GM12878 (cell line): ENCODE results near the gene SLC5A2. TPM values are rescaled to one million over a fixed set of nuclear protein-coding genes. Genes with fewer than 3 reads are reported as not detected.

Experiments used
- ATAC-seq: fragments of 200-7000 bp; cut with Tn5 transposase; 3 replicates; pipeline ENCODE4 v1.9.1; 2020; ENCODE audit warnings: mild to moderate bottlenecking, moderate library complexity
- BruUV-seq: library from RNA; stranded (reverse); fragments of 400-500 nt; replicated peaks from 2 replicates; lab custom pipeline; 2021; lab: Mats Ljungman, UMichigan
- CTCF ChIA-PET: fragments of 300-600 bp; sonication (Branson Sonifier 250); formaldehyde crosslinking; extraction: SDS; loops from one replicate; lab custom pipeline; 2021; ENCODE audit warnings: inconsistent platforms; lab: Yijun Ruan, JAX
- POLR2A ChIA-PET: fragments of 350-600 bp; formaldehyde crosslinking; extraction: SDS; loops from one replicate; lab custom pipeline; 2021; ENCODE audit warnings: inconsistent platforms; lab: Charles Lee
- RAD21 ChIA-PET: fragments of 300-600 bp; sonication (Branson Sonifier 250); formaldehyde crosslinking; loops from one replicate; lab custom pipeline; 2023; ENCODE audit warnings: antibody characterized with exemption; ENCODE audit not compliant: unreplicated experiment; lab: Charles Lee
- SMC1A ChIA-PET: fragments of 300-600 bp; sonication (Branson Sonifier 250); formaldehyde crosslinking; loops from one replicate; lab custom pipeline; 2023; ENCODE audit not compliant: unreplicated experiment, uncharacterized antibody; lab: Charles Lee
- DNase-seq: peaks from one replicate; pipeline ENCODE4 v3.0.0-alpha.2; 2011; ENCODE audit warnings: low read depth, low spot score
- FAIRE-seq: peaks from 3 replicates; lab custom pipeline; 2011; peaks lifted over from hg19 to GRCh38; lab: Jason Lieb, UNC
- H2AFZ ChIP-seq: 2 replicates; pipeline ENCODE4 v1.6.0; 2011; ENCODE audit warnings: low read depth, low read length, control low read depth; ENCODE audit not compliant: control insufficient read depth
- H3K27ac ChIP-seq: 2 replicates; pipeline ENCODE4 v1.5.1; 2011; ENCODE audit warnings: control low read depth; ENCODE audit not compliant: control insufficient read depth, insufficient read depth
- H3K27me3 ChIP-seq, 2 experiments: replicated peaks in 1 of 2; 2 replicates each; pipeline versions ENCODE4 v1.6.0 to v1.6.1; 2011; ENCODE audit warnings: low read length in 1 of 2; ENCODE audit not compliant: control insufficient read depth in 2 of 2, insufficient read depth in 2 of 2
- H3K36me3 ChIP-seq, 2 experiments: 2 replicates each; pipeline ENCODE4 v1.5.1; 2011; ENCODE audit warnings: low read length in 1 of 2; ENCODE audit not compliant: control insufficient read depth in 2 of 2, insufficient read depth in 2 of 2
- H3K4me1 ChIP-seq: 2 replicates; pipeline ENCODE4 v1.6.1; 2011; ENCODE audit warnings: mild to moderate bottlenecking, low read length, moderate library complexity, mixed read lengths; ENCODE audit not compliant: control insufficient read depth, insufficient read depth
- H3K4me2 ChIP-seq: 2 replicates; pipeline ENCODE4 v1.6.0; 2011; ENCODE audit warnings: control low read depth; ENCODE audit not compliant: control insufficient read depth, insufficient read depth
- H3K4me3 ChIP-seq: fragments of 200-600 bp; sonication (generic); 2 replicates; pipeline ENCODE4 v1.5.1; 2016
- H3K79me2 ChIP-seq: 2 replicates; pipeline ENCODE4 v1.6.0; 2011; ENCODE audit warnings: low read length; ENCODE audit not compliant: control insufficient read depth, insufficient read depth
- H3K9ac ChIP-seq: 2 replicates; pipeline ENCODE4 v1.8.0; 2011; ENCODE audit warnings: low read length, control low read depth, mixed read lengths; ENCODE audit not compliant: control insufficient read depth, insufficient read depth
- H3K9me3 ChIP-seq: replicated peaks from 3 replicates; pipeline ENCODE4 v1.5.1; 2011; ENCODE audit warnings: mild to moderate bottlenecking, low read length; ENCODE audit not compliant: control insufficient read depth, insufficient read depth
- H4K20me1 ChIP-seq: 2 replicates; pipeline ENCODE4 v1.6.0; 2011; ENCODE audit not compliant: control insufficient read depth, insufficient read depth
- CBX3 ChIP-seq: fragments of 200-600 bp; sonication (generic); IDR thresholded peaks from 2 replicates; pipeline ENCODE4 v1.6.1; 2016; ENCODE audit warnings: low read depth, borderline replicate concordance
- IRF4 ChIP-seq: IDR thresholded peaks from 2 replicates; pipeline ENCODE4 v1.6.1; 2011; ENCODE audit warnings: low read depth, low read length
- NR2F1 ChIP-seq: fragments of 450-650 bp; conservative IDR thresholded peaks from 2 replicates; pipeline ENCODE4 v1.6.1; 2017; ENCODE audit warnings: mild to moderate bottlenecking
- TCF7 ChIP-seq: IDR thresholded peaks from 2 replicates; pipeline ENCODE4 v1.6.1; 2014; ENCODE audit warnings: antibody characterized with exemption, borderline replicate concordance
- ZNF207 ChIP-seq: fragments of 450-650 bp; IDR thresholded peaks from 2 replicates; pipeline ENCODE4 v1.6.1; 2014; ENCODE audit warnings: antibody characterized with exemption, mild to moderate bottlenecking, borderline replicate concordance
- ZNF217 ChIP-seq: fragments of 450-650 bp; IDR thresholded peaks from 2 replicates; pipeline ENCODE4 v1.6.1; 2017; ENCODE audit warnings: antibody characterized with exemption, mild to moderate bottlenecking
- ZSCAN29 ChIP-seq: fragments of 450-650 bp; IDR thresholded peaks from 2 replicates; pipeline ENCODE4 v1.6.1; 2017; ENCODE audit warnings: mild to moderate bottlenecking, moderate library complexity
- WGBS: methylation state at CpG from one replicate; pipeline ENCODE4 v1.1.6; 2016; ENCODE audit warnings: low lambda C conversion rate; ENCODE audit not compliant: insufficient replicate concordance, insufficient coverage; ENCODE audit errors: missing lambda C conversion rate; 5-methylcytosine and 5-hydroxymethylcytosine counted together
- in situ Hi-C: fragments of 300-500 bp; cut with MboI; formaldehyde crosslinking; loops from 9 replicates; pipeline ENCODE4 v1.14.3; 2018; ENCODE audit warnings: mixed read lengths
- intact Hi-C: fragments of 100-400 bp; cut with micrococcal nuclease; formaldehyde crosslinking; loops from one replicate; pipeline ENCODE4 v1.14.2; 2022; ENCODE audit not compliant: unreplicated experiment
- polyA plus RNA-seq, 11 experiments: library from polyadenylated mRNA; depleted of rRNA in 4 of 11; unstranded in 6 of 11; stranded (reverse) in 5 of 11; fragments of >200 nt; fragmentation: Nextera tagmentation in 4 of 11; fragmentation: Illumina TruSeq in 1 of 11; extraction: Ambion mirVana in 4 of 11; extraction: Trizol in 1 of 11; gene quantifications; 1 replicate in 1 of 11; 2 replicates in 10 of 11; pipeline versions ENCODE4 v1.2.1 to v1.2.3, GENCODE V29; 2011 to 2016; ENCODE audit warnings: inconsistent platforms in 2 of 11, missing spikeins in 2 of 11, low read depth in 1 of 11
- total RNA-seq, 4 experiments: library from RNA; depleted of rRNA in 3 of 4; stranded (reverse); fragments of >200 nt in 3 of 4; fragmentation: Illumina TruSeq in 1 of 4; extraction: Trizol in 1 of 4; gene quantifications; 2 replicates each; pipeline versions ENCODE4 v1.2.1 to v1.2.3, GENCODE V29; 2013 to 2021
- TF ChIP-seq, protein P1 (sequence below): fragments of 450-650 bp; IDR thresholded peaks from 2 replicates; pipeline ENCODE4 v1.6.1; 2016; ENCODE audit warnings: mild to moderate bottlenecking
- TF ChIP-seq, protein P2 (sequence below): fragments of 450-650 bp; IDR thresholded peaks from 2 replicates; pipeline ENCODE4 v1.6.1; 2018; ENCODE audit warnings: mild to moderate bottlenecking, low read depth, moderate library complexity; ENCODE audit not compliant: partially characterized antibody

Gene SLC5A2
- total and polyA plus RNA-seq, 10 of the 15 experiments (the other 5 are each of a cell fraction or from before 2014, with no cell fraction given), result 3.6 to 4.8 (median 4.4) TPM; not detected in 6

DNA sequence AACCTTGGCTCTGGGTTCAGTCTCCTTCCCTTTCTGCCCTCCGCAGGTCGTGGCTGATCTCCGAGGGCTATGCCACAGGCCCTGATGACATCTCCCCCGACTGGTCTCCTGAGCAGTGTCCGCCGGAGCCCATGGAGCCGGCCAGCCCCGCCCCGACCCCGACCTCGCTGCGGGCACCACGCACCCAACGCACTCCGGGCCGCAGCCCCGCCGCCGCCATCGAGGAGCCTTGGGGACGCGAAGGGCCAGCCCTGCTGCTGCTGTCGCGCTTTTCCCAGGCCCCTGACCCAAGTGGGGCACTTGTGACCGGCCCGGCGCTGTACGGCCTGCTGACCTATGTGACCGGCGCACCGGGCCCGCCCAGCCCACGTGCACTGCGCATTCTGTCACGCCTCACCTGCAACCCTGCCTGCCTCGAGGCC lies 18.6 kb upstream of the SLC5A2 start:
- no peak overlapping the region for H2AFZ ChIP-seq
- no TSS peak for BruUV-seq
- H3K27me3 ChIP-seq, result no peaks in the 10 kb centered on the region
- in situ Hi-C loops (no loop called here), intact Hi-C loops (no loop called here)
- ChIA-PET POLR2A (interaction anchor here (0.6 to 0.9 kb wide), 3 partner anchors 209 to 263 kb away, joined by 3 to 5 read pairs (median 4); no protein-coding TSS in a partner anchor), SMC1A (no interaction called here), RAD21 (interaction anchor here (0.7 kb wide), 1 partner anchor 76 kb away, joined by 3 read pairs; no protein-coding TSS in a partner anchor), CTCF (interaction anchor here (0.6 kb wide), 1 partner anchor 10 kb away, joined by 5 read pairs; no protein-coding TSS in a partner anchor)
- no peak overlapping the region for H3K9ac ChIP-seq
- no peaks in the 10 kb centered on the region for H4K20me1 ChIP-seq
- ATAC-seq (no peak), FAIRE-seq (no peak), DNase-seq (no peak)
- no peaks in the 10 kb centered on the region for H3K9me3 ChIP-seq
- peaks cover 0 to 20% of the 10 kb centered on the region in 2 experiments; a peak in 3 of 4 replicates for H3K36me3 ChIP-seq
- no peak overlapping the region for H3K4me2 ChIP-seq
- 96% methylated on average over 32 of the region's 36 CpGs for WGBS
- H3K4me1 ChIP-seq, result peaks cover 4% of the 10 kb centered on the region; the same call in 1 of the 2 replicates
- no peak overlapping the region for H3K27ac ChIP-seq
- H3K79me2 ChIP-seq, result peaks cover 11% of the 10 kb centered on the region
- H3K4me3 ChIP-seq, result no peak overlapping the region
- TF ChIP-seq TCF7 (no peak), IRF4 (no peak), ZNF207 (no peak), CBX3 (no peak), ZNF217 (no peak), NR2F1 (no peak), ZSCAN29 (no peak)
- TF ChIP-seq, protein P1, sequence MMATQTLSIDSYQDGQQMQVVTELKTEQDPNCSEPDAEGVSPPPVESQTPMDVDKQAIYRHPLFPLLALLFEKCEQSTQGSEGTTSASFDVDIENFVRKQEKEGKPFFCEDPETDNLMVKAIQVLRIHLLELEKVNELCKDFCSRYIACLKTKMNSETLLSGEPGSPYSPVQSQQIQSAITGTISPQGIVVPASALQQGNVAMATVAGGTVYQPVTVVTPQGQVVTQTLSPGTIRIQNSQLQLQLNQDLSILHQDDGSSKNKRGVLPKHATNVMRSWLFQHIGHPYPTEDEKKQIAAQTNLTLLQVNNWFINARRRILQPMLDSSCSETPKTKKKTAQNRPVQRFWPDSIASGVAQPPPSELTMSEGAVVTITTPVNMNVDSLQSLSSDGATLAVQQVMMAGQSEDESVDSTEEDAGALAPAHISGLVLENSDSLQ, result no peak
- TF ChIP-seq, protein P2, sequence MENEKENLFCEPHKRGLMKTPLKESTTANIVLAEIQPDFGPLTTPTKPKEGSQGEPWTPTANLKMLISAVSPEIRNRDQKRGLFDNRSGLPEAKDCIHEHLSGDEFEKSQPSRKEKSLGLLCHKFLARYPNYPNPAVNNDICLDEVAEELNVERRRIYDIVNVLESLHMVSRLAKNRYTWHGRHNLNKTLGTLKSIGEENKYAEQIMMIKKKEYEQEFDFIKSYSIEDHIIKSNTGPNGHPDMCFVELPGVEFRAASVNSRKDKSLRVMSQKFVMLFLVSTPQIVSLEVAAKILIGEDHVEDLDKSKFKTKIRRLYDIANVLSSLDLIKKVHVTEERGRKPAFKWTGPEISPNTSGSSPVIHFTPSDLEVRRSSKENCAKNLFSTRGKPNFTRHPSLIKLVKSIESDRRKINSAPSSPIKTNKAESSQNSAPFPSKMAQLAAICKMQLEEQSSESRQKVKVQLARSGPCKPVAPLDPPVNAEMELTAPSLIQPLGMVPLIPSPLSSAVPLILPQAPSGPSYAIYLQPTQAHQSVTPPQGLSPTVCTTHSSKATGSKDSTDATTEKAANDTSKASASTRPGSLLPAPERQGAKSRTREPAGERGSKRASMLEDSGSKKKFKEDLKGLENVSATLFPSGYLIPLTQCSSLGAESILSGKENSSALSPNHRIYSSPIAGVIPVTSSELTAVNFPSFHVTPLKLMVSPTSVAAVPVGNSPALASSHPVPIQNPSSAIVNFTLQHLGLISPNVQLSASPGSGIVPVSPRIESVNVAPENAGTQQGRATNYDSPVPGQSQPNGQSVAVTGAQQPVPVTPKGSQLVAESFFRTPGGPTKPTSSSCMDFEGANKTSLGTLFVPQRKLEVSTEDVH, result no peak
